ENCODE measurements around the gene ALKBH8.

GRCh38 chr11:107496011-107496410 lies 69.5 kb downstream of the ALKBH8 start:
- TF ChIP-seq RFX5 (IDR thresholded peaks at IDR 0.05; ENCODE audit: low read depth, low read length) = no peak
- TF ChIP-seq CTCF (conservative IDR thresholded peaks at IDR 0.05; ENCODE audit: low read depth, low read length) = no peak
